Suprapubic skin (tissue), 4 donors: ENCODE results near the gene KRT76. TPM values are rescaled to one million over a fixed set of nuclear protein-coding genes. Genes with fewer than 3 reads are reported as not detected.

Experiments used
- DNase-seq, 2 donors: peaks; one replicate each; pipeline ENCODE4 v3.0.0-alpha.2; 2019; ENCODE audit warnings: low spot score in 2 of 2
- H3K27ac ChIP-seq: fragments of 200-600 bp; sonication (generic); one replicate; pipeline ENCODE4 v1.5.1; 2019
- H3K27me3 ChIP-seq: fragments of 200-600 bp; sonication (generic); one replicate; pipeline ENCODE4 v1.5.1; 2019
- H3K36me3 ChIP-seq: fragments of 200-600 bp; sonication (generic); one replicate; pipeline ENCODE4 v1.5.1; 2019
- H3K4me1 ChIP-seq: fragments of 200-600 bp; sonication (generic); one replicate; pipeline ENCODE4 v1.5.1; 2019
- H3K4me3 ChIP-seq: fragments of 200-600 bp; sonication (generic); one replicate; pipeline ENCODE4 v1.5.1; 2019; ENCODE audit warnings: mild to moderate bottlenecking
- H3K9me3 ChIP-seq: fragments of 200-600 bp; sonication (generic); one replicate; pipeline ENCODE4 v1.5.1; 2019
- CTCF ChIP-seq, 2 donors: fragments of 200-600 bp in 1 of 2; fragments of 450-650 bp in 1 of 2; sonication (generic) in 1 of 2; IDR thresholded peaks; one replicate each; pipeline ENCODE4 v1.5.1; 2016 to 2019; ENCODE audit warnings: antibody characterized with exemption in 2 of 2, mild to moderate bottlenecking in 1 of 2, moderate library complexity in 1 of 2
- EP300 ChIP-seq: sonication (generic); formaldehyde crosslinking; IDR thresholded peaks from one replicate; pipeline ENCODE4 v1.6.1; 2017; ENCODE audit warnings: antibody characterized with exemption
- POLR2A ChIP-seq, 2 donors: fragments of 450-650 bp; IDR thresholded peaks; one replicate each; pipeline ENCODE4 v1.6.1; 2017; ENCODE audit warnings: antibody characterized with exemption in 2 of 2, mild to moderate bottlenecking in 2 of 2, moderate library complexity in 2 of 2
- POLR2AphosphoS5 ChIP-seq, 3 donors: sonication (generic); formaldehyde crosslinking; IDR thresholded peaks; one replicate each; pipeline ENCODE4 v1.6.1; 2017; ENCODE audit warnings: antibody characterized with exemption in 3 of 3
- WGBS: methylation state at CpG from one replicate; pipeline ENCODE4 v1.1.5; 2018; 5-methylcytosine and 5-hydroxymethylcytosine counted together
- total RNA-seq, 4 donors: library from RNA; depleted of rRNA; stranded (reverse); fragments of >200 nt; gene quantifications; one replicate each; pipeline ENCODE4 v1.1.0, GENCODE V29; 2016

The KRT76 gene
- total RNA-seq, 4 donors from 2014 or later = not detected

- Histone ChIP-seq H3K36me3 (no peaks in the 10 kb centered on the region), H3K27me3 (peaks cover 2% of the 10 kb centered on the region), H3K27ac (no peak overlapping the region), H3K9me3 (no peaks in the 10 kb centered on the region), H3K4me1 (no peaks in the 10 kb centered on the region), H3K4me3 (no peak overlapping the region)
- no peak for DNase-seq
- TF ChIP-seq EP300 (no peak), CTCF (IDR thresholded peaks at IDR 0.05) (no peak), POLR2A (IDR thresholded peaks at IDR 0.05) (no peak), POLR2AphosphoS5 (IDR thresholded peaks at IDR 0.05) (no peak)
- WGBS = 41% methylated on average over 2 of the region's 3 CpGs
These were observed 55.2 kb downstream of the KRT76 start for GRCh38 chr12:52721838-52722470.

GRCh38 chr12:52720365-52720886, 56.7 kb downstream of the KRT76 start:
- Histone ChIP-seq H3K27me3 (peaks cover 4% of the 10 kb centered on the region), H3K9me3 (no peaks in the 10 kb centered on the region), H3K27ac (no peak overlapping the region), H3K36me3 (no peaks in the 10 kb centered on the region), H3K4me1 (no peaks in the 10 kb centered on the region), H3K4me3 (no peak overlapping the region)
- WGBS = 85% methylated on average over 8 of the region's 8 CpGs
- no peak for DNase-seq
- TF ChIP-seq EP300 = no peak
- no peak for TF ChIP-seq CTCF (IDR thresholded peaks at IDR 0.05)
- no peak for TF ChIP-seq POLR2AphosphoS5 (IDR thresholded peaks at IDR 0.05)
- TF ChIP-seq POLR2A (IDR thresholded peaks at IDR 0.05) = no peak

Other genes starting within 250 kb of the KRT76 start
- gene KRT71, start 224.2 kb downstream of the KRT76 start, total RNA-seq = 100 to 1,000 TPM in 1 of 4 donors, 10 to 100 TPM in 2, 1 to 10 TPM in 1; 5.5 to 231 (median 70.8) TPM
- gene KRT74, start 203.5 kb downstream of the KRT76 start, total RNA-seq = 10 to 100 TPM in 3 of 4 donors, 1 to 10 TPM in 1; 2.0 to 44.4 (median 21.2) TPM
- gene KRT72, start 175.9 kb downstream of the KRT76 start, total RNA-seq = 10 to 100 TPM in 1 of 4 donors, 1 to 10 TPM in 3; 2.0 to 19.2 (median 8.8) TPM
- gene KRT73, start 158.8 kb downstream of the KRT76 start, total RNA-seq = 10 to 100 TPM in 3 of 4 donors, 1 to 10 TPM in 1; 8.7 to 27.4 (median 17.5) TPM
- gene KRT2, start 125.1 kb downstream of the KRT76 start, total RNA-seq = 1,000 to 10,000 TPM in 2 of 4 donors, 100 to 1,000 TPM in 2; 357 to 1,953 (median 1,221) TPM
- 1,000 to 10,000 TPM; 4,815 to 9,656 (median 5,822) TPM for gene KRT1, start 96.9 kb downstream of the KRT76 start, total RNA-seq
- 100 to 1,000 TPM; 146 to 424 (median 275) TPM for gene KRT77, start 73.8 kb downstream of the KRT76 start, total RNA-seq
- gene KRT3, start 18.8 kb upstream of the KRT76 start, total RNA-seq = not detected
- gene KRT4, start 36.8 kb upstream of the KRT76 start, total RNA-seq = 1 to 10 TPM in 2 of 4 donors, under 1 TPM in 2; 0.32 to 1.6 (median 0.76) TPM
- 100 to 1,000 TPM in 3 of 4 donors, 10 to 100 TPM in 1; 48.8 to 202 (median 156) TPM for gene KRT79, start 57.0 kb upstream of the KRT76 start, total RNA-seq
- 100 to 1,000 TPM in 1 of 4 donors, 10 to 100 TPM in 3; 48.9 to 115 (median 80.0) TPM for gene KRT78, start 71.6 kb upstream of the KRT76 start, total RNA-seq
- gene KRT8, start 127.7 kb upstream of the KRT76 start, total RNA-seq = 10 to 100 TPM; 49.4 to 93.7 (median 65.9) TPM
- gene KRT18, start 171.8 kb upstream of the KRT76 start, total RNA-seq = 100 to 1,000 TPM in 1 of 4 donors, 10 to 100 TPM in 3; 53.3 to 118 (median 71.0) TPM
- gene EIF4B, start 229.1 kb upstream of the KRT76 start, total RNA-seq = 100 to 1,000 TPM; 404 to 559 (median 485) TPM